Ovary (tissue), 3 donors: ENCODE measurements around the gene POU6F2.

Experiments
- CTCF ChIP-seq, 3 donors: fragments of 450-650 bp in 2 of 3; fragments of 200-600 bp in 1 of 3; IDR thresholded peaks; one replicate each; pipeline versions ENCODE4 v1.5.1 to v1.8.0; 2016 to 2022; ENCODE audit warnings: antibody characterized with exemption in 3 of 3, mild to moderate bottlenecking in 1 of 3
- EP300 ChIP-seq: sonication (generic); formaldehyde crosslinking; IDR thresholded peaks from one replicate; pipeline ENCODE4 v1.6.1; 2017; ENCODE audit warnings: antibody characterized with exemption
- POLR2A ChIP-seq: fragments of 450-650 bp; IDR thresholded peaks from one replicate; pipeline ENCODE4 v1.6.1; 2017; ENCODE audit warnings: antibody characterized with exemption, mild to moderate bottlenecking, moderate library complexity
- donor health status: DM: no; HTN: no; CAD: no.

- TF ChIP-seq POLR2A = no peak
- TF ChIP-seq CTCF (IDR thresholded peaks at IDR 0.05) = no peak
- TF ChIP-seq EP300 = no peak
Measured at GRCh38 chr7:39461263-39461820, 483.6 kb downstream of the POU6F2 start.
